Right cardiac atrium (tissue), 5 donors: ENCODE data around the gene NUP210. TPM values are rescaled to one million over a fixed set of nuclear protein-coding genes. Genes with fewer than 3 reads are reported as not detected.

Experiments
- ATAC-seq, 2 donors: fragments of 200-7000 bp; cut with Tn5 transposase; one replicate each; pipeline versions ENCODE4 v1.8.0 to v1.9.1; 2020; ENCODE audit warnings: moderate library complexity in 2 of 2, mild to moderate bottlenecking in 1 of 2
- DNase-seq, 3 donors: peaks; one replicate each; pipeline ENCODE4 v3.0.0-alpha.2; 2020
- H3K27ac ChIP-seq: one replicate; pipeline ENCODE4 v1.5.1; 2013; ENCODE audit warnings: mild to moderate bottlenecking, low read length, control low read depth, moderate library complexity
- H3K27me3 ChIP-seq: one replicate; pipeline ENCODE4 v1.6.1; 2013; ENCODE audit not compliant: control insufficient read depth, insufficient read depth
- H3K4me1 ChIP-seq: one replicate; pipeline ENCODE4 v1.6.1; 2013; ENCODE audit warnings: low read length; ENCODE audit not compliant: control insufficient read depth, insufficient read depth
- H3K4me3 ChIP-seq: one replicate; pipeline ENCODE4 v1.5.1; 2013; ENCODE audit warnings: low read length, control low read depth
- H3K9me3 ChIP-seq: one replicate; pipeline ENCODE4 v1.6.1; 2013; ENCODE audit warnings: low read length; ENCODE audit not compliant: control insufficient read depth
- WGBS: extraction: QIAGEN DNeasy Blood & Tissue Kit; methylation state at CpG from one replicate; pipeline ENCODE4 v1.1.7; 2013; 5-methylcytosine and 5-hydroxymethylcytosine counted together
- intact Hi-C, 4 donors: fragments of 100-400 bp; cut with DNase I; formaldehyde crosslinking; loops; one replicate each; pipeline versions ENCODE4 v1.11.0 to v1.14.0; 2022 to 2023
- polyA plus RNA-seq: library from polyadenylated mRNA; stranded (reverse); fragments of 200-250 nt; gene quantifications from one replicate; pipeline ENCODE4 v1.2.3, GENCODE V29; 2013
- total RNA-seq, 4 donors: library from RNA; stranded (reverse); fragmentation: NEBNext Ultra II Directional; extraction: Animal tissue kit (Norgen Biotek cat#: 25700); gene quantifications; one replicate each; pipeline ENCODE4 v1.2.1, GENCODE V29; 2021
- donor health status: healthy with polysubstance abuse.
- donor health status: DM: no; HTN: yes; CAD: no.
- donor health status: DM: no; HTN: no; CAD: no.
- donor health status: DM: no; HTN: yes; CAD: no; lungs with severe emphysema.
- donor health status: DM: yes; HTN: yes; CAD: no.

Gene NUP210
- total and polyA plus RNA-seq, 5 donors: 2.0 to 5.9 (median 3.3) TPM

- Histone ChIP-seq H3K4me1 (no peaks in the 10 kb centered on the region), H3K27ac (no peak overlapping the region), H3K4me3 (no peak overlapping the region), H3K27me3 (no peaks in the 10 kb centered on the region), H3K9me3 (no peaks in the 10 kb centered on the region)
- 89% methylated on average over 5 of the region's 5 CpGs for WGBS
- intact Hi-C loops: loop anchor here in 1 of 4 donors (10.0 kb wide), 1 partner anchor 196 kb away; no protein-coding TSS in a partner anchor
- no peak for DNase-seq
- no peak for ATAC-seq
These were observed 119.4 kb downstream of the NUP210 start for GRCh38 chr3:13300546-13301285.

GRCh38 chr3:13299531-13300155, 120.5 kb downstream of the NUP210 start:
- H3K4me3 ChIP-seq: no peak overlapping the region
- H3K27me3 ChIP-seq: no peaks in the 10 kb centered on the region
- intact Hi-C loops: loop anchor here in 1 of 4 donors (10.0 kb wide), 1 partner anchor 195 kb away; no protein-coding TSS in a partner anchor
- H3K9me3 ChIP-seq: no peaks in the 10 kb centered on the region
- H3K27ac ChIP-seq: no peak overlapping the region
- no peaks in the 10 kb centered on the region for H3K4me1 ChIP-seq
- ATAC-seq: no peak
- DNase-seq: no peak
- 77% methylated on average over 7 of the region's 7 CpGs for WGBS

DNA sequence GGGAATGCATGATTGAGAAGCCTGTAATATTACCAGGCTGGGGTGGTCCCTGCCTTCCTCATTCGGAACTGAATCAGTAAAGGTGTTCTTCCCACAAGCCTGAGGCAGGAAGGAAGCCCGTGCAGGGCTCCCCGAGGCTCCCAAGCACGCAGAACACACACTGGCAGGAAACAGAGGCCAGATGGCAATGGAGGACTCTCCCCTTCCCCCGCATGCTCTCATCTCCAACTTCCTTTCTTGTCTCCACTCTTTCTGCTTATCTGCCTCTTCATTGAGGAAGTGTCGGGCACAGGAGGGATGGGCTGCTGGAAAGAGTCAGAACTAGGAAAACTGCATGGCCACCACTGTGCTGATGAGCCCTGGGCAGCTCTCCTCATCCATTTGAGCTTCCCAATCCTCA, 123.5 kb downstream of the NUP210 start:
- no peaks in the 10 kb centered on the region for H3K27me3 ChIP-seq
- H3K4me3 ChIP-seq: no peak overlapping the region
- H3K27ac ChIP-seq: no peak overlapping the region
- ATAC-seq: no peak
- intact Hi-C loops: no loop called here
- no peaks in the 10 kb centered on the region for H3K9me3 ChIP-seq
- 15% methylated on average over 6 of the region's 6 CpGs for WGBS
- H3K4me1 ChIP-seq: no peaks in the 10 kb centered on the region
- no peak for DNase-seq

DNA sequence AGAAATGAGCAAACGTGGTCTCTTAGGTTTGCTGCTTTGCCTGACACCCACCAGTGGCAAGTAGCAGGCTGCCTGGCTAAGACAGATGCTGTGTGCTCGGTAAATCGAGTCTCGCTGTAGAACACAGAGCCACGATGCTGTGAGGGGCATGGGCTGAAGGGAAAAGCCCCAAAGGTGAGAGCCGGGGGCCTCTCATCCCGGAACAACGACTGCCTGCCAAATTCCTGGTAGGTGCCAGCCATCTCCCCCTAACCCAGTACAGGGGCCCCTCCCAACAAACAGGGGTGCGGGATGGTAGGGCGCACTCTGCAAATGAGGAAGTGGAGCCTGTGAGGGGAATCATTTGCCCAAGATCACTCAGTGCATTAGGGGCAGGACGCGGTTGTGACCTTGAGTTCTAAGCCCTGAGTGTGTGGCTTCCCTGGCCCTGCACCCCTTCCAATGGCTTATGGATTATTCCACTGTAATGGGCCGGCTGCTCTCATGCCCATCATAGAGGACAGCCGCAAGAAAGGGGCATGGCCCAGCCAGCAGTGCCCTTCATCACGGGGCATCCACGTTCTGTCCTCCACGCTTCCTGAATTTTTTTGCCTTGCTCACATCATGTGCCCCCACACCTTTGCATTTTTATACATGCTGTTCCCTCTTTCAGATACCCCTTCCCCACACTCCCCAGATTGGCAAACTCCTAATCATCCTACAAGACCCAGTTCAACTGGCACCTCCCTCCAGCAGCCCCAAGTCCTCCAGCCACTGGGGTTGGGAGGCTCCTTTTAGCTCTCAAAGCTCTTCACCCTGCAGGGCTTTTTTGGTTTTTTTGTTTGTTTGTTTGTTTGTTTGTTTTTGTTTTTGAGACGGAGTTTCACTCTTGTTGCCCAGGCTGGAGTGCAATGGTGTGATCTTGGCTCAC, 125.4 kb downstream of the NUP210 start:
- 83% methylated on average over 18 of the region's 18 CpGs for WGBS
- no peak for ATAC-seq
- Histone ChIP-seq H3K9me3 (no peaks in the 10 kb centered on the region), H3K4me3 (no peak overlapping the region), H3K27ac (no peak overlapping the region), H3K27me3 (no peaks in the 10 kb centered on the region), H3K4me1 (no peaks in the 10 kb centered on the region)
- DNase-seq: no peak
- intact Hi-C loops: no loop called here

- no peak overlapping the region for H3K4me3 ChIP-seq
These were observed 127.7 kb downstream of the NUP210 start for GRCh38 chr3:13292375-13292774.

DNA sequence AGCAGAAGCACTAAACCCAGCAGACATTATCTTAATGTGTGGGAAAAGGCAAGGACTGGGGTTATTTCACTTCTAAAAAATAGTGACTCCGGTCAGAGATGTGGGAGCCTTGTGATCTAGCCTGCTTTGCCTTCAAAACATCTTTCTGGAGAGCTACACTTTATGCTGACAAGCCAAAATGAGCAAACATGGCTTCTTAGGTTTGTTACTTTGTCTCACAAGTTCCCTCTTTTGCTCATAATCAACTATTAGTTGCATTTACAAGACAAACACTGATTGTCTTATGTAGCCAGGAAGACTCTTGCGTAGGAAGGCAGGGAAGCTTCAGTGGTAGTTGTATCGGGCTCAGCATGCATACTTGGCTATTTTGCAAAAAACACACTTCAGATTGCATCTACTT, 129.2 kb downstream of the NUP210 start:
- intact Hi-C loops: no loop called here
- H3K27me3 ChIP-seq: no peaks in the 10 kb centered on the region
- no peak for ATAC-seq
- H3K27ac ChIP-seq: no peak overlapping the region
- H3K9me3 ChIP-seq: no peaks in the 10 kb centered on the region
- H3K4me1 ChIP-seq: no peaks in the 10 kb centered on the region
- 79% methylated on average over 3 of the region's 3 CpGs for WGBS
- no peak overlapping the region for H3K4me3 ChIP-seq
- no peak for DNase-seq

More at GRCh38 chr3:13292375-13292774, 127.7 kb downstream of the NUP210 start:
- 81% methylated on average over 3 of the region's 3 CpGs for WGBS
- Histone ChIP-seq H3K27me3 (no peaks in the 10 kb centered on the region), H3K4me1 (no peaks in the 10 kb centered on the region), H3K9me3 (no peaks in the 10 kb centered on the region), H3K27ac (no peak overlapping the region)
- intact Hi-C loops: no loop called here
- no peak for DNase-seq
- no peak for ATAC-seq

DNA sequence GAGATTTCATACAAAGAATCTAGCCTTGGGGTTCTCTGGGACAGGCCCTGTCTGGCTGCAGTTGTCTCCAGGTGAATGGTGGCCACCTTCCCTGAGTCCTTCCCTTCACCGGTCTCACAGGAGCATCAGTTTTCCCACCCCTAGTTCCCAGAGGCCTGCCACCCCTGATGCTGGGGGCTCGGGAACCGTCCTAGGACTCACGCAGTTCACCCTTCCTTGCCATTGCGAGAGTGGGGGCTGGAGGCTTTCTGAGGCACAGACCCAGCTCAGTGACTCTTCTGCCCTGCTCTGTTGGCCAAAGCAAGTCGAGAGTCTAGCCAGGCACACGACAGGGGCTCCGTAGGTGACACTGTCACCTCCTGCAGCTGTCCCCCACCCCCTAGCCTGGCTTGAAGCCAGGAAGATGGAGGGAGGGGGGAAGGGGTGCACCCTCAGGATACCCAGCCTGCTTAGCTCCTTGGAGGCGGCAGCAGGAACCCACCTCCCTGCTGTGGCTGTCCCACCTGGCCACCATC, 130.3 kb downstream of the NUP210 start:
- H3K27me3 ChIP-seq: no peaks in the 10 kb centered on the region
- no peak overlapping the region for H3K27ac ChIP-seq
- no peaks in the 10 kb centered on the region for H3K9me3 ChIP-seq
- ATAC-seq (no peak), DNase-seq (no peak)
- intact Hi-C loops: loop anchor here in 1 of 4 donors (10.0 kb wide), 1 partner anchor 195 kb away; no protein-coding TSS in a partner anchor
- 82% methylated on average over 9 of the region's 9 CpGs for WGBS
- H3K4me3 ChIP-seq: no peak overlapping the region
- H3K4me1 ChIP-seq: no peaks in the 10 kb centered on the region

GRCh38 chr3:13288732-13289718, 131.1 kb downstream of the NUP210 start:
- 80% methylated on average over 10 of the region's 10 CpGs for WGBS
- no peak overlapping the region for H3K4me3 ChIP-seq
- H3K27ac ChIP-seq: no peak overlapping the region
- no peak for DNase-seq
- H3K9me3 ChIP-seq: no peaks in the 10 kb centered on the region
- intact Hi-C loops: loop anchor here in 1 of 4 donors (10.0 kb wide), 1 partner anchor 194 kb away; no protein-coding TSS in a partner anchor
- no peaks in the 10 kb centered on the region for H3K4me1 ChIP-seq
- no peaks in the 10 kb centered on the region for H3K27me3 ChIP-seq
- no peak for ATAC-seq

DNA sequence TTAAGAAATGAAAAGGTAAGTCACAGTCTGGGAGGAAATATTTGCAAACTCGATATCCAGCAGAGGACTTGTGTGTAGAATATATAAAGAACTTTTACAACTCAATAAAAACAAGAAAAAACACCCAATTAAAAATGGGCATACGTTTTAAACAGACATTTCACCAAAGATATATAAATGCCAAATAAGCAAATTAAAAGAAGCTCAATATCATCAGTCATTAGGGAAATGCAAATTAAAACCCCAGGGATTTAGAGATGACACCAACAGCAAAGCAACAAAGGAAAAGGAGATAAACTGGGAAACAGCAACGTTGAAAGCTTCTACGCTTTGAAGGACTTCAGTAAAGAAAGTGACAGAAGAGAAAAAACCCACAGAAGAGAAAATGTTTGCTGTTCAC, 132.3 kb downstream of the NUP210 start:
- Histone ChIP-seq H3K27me3 (no peaks in the 10 kb centered on the region), H3K27ac (no peak overlapping the region), H3K4me1 (no peaks in the 10 kb centered on the region), H3K4me3 (no peak overlapping the region), H3K9me3 (no peaks in the 10 kb centered on the region)
- DNase-seq: no peak
- ATAC-seq: no peak
- intact Hi-C loops: loop anchor here in 1 of 4 donors (10.0 kb wide), 1 partner anchor 193 kb away; no protein-coding TSS in a partner anchor
- 71% methylated on average over 4 of the region's 4 CpGs for WGBS

- DNase-seq (no peak), ATAC-seq (no peak)
- Histone ChIP-seq H3K4me1 (no peaks in the 10 kb centered on the region), H3K9me3 (no peaks in the 10 kb centered on the region), H3K4me3 (no peak overlapping the region), H3K27ac (no peak overlapping the region), H3K27me3 (no peaks in the 10 kb centered on the region)
- intact Hi-C loops: loop anchor here in 1 of 4 donors (10.0 kb wide), 1 partner anchor 192 kb away; no protein-coding TSS in a partner anchor
- 91% methylated on average over 2 of the region's 2 CpGs for WGBS
These were observed 133.2 kb downstream of the NUP210 start for GRCh38 chr3:13286873-13287272.
